ENCODE results near the gene ANO5.

GRCh38 chr11:22304337-22304961 lies 111.6 kb downstream of the ANO5 start:
- TF ChIP-seq CTCF (conservative IDR thresholded peaks at IDR 0.05; ENCODE audit: low read length) (peak; percentile 86), EZH2phosphoT487 (IDR thresholded peaks at IDR 0.05; ENCODE audit: borderline replicate concordance, low read depth, low read length) (no peak)

All from OCI-LY7 (cell line).